ENCODE measurements around the gene EREG. TPM values are rescaled to one million over a fixed set of nuclear protein-coding genes. Genes with fewer than 3 reads are reported as not detected.

The EREG gene
- total RNA-seq, 1 experiment from 2014 or later, result 498 TPM

- Histone ChIP-seq H3K4me3 (replicated peaks in 1 of 2; ENCODE audit: low read depth in 1 of 2, low read length in 2 of 2) (no peak overlapping the region), H3K79me2 (ENCODE audit: insufficient read depth, low read length) (no peaks in the 10 kb centered on the region), H2AFZ (ENCODE audit: low read depth, low read length, poor library complexity, severe bottlenecking) (peak overlapping the region; percentile 76), H3K27ac (ENCODE audit: low read depth, low read length) (0 out of 2 replicates have a peak overlapping the region, but pooled peaks have one; percentile 12), H3K9me3 (ENCODE audit: control insufficient read depth in 1 of 2, insufficient read depth in 1 of 2, low read depth in 1 of 2, low read length in 2 of 2) (no peaks in the 10 kb centered on the region), H4K20me1 (ENCODE audit: insufficient read depth) (no peaks in the 10 kb centered on the region), H3K36me3 (ENCODE audit: control insufficient read depth in 1 of 2, insufficient read depth in 2 of 2, low read length in 2 of 2) (no peaks in the 10 kb centered on the region), H3K27me3 (ENCODE audit: insufficient read depth, low read length) (no peaks in the 10 kb centered on the region), H3K4me1 (ENCODE audit: control insufficient read depth in 1 of 2, insufficient read depth in 2 of 2, low read length in 2 of 2) (peaks cover 9 to 32% of the 10 kb centered on the region in 2 experiments), H3K9ac (ENCODE audit: low read length) (no peak overlapping the region), H3K4me2 (ENCODE audit: low read length) (peak overlapping the region; percentile 41; the same call in 1 of the 2 replicates), H3K9me2 (ENCODE audit: insufficient read depth) (no peaks in the 10 kb centered on the region; the same call in 1 of the 2 replicates)
- ChIA-PET POLR2A (interaction anchor here (1.1 to 1.4 kb wide), 2 partner anchors 42 to 44 kb away, joined by 3 to 5 read pairs; partner anchors contain the start of gene AREG), CTCF (no interaction called here), RAD21 (ENCODE audit: low non-redundant PET in 1 of 2, low total read pairs in 2 of 2, uncharacterized antibody in 2 of 2, unreplicated experiment in 2 of 2) (no interaction called here)
- no TSS peak for BruUV-seq (replicated peaks)
- DNase-seq (ENCODE audit: low read depth, low spot score), result no peak
- intact Hi-C loops (cut with micrococcal nuclease), result no loop called here
- ATAC-seq, result peak; percentile 83
- TF ChIP-seq CBX3 (IDR thresholded peaks at IDR 0.05; ENCODE audit: low read depth) (0 out of 2 replicates have a peak, but pooled peaks have one; percentile 21), MAX (IDR thresholded peaks at IDR 0.05) (peak; percentile 44; the same call in 1 of the 2 replicates), ATF3 (IDR thresholded peaks at IDR 0.05) (no peak)
These were observed 35.5 kb downstream of the EREG start for GRCh38 chr4:74400395-74400794.

- ChIA-PET RAD21 (ENCODE audit: low non-redundant PET in 1 of 2, low total read pairs in 2 of 2, uncharacterized antibody in 2 of 2, unreplicated experiment in 2 of 2) (no interaction called here), CTCF (no interaction called here), POLR2A (interaction anchor here (1.5 kb wide), 1 partner anchor 42 kb away, joined by 5 read pairs; the partner anchor contains the start of gene AREG)
- intact Hi-C loops (cut with micrococcal nuclease), result no loop called here
- H3K79me2 ChIP-seq (ENCODE audit: insufficient read depth, low read length), result no peaks in the 10 kb centered on the region
- no peak overlapping the region for H3K27ac ChIP-seq (ENCODE audit: low read depth, low read length)
- no peaks in the 10 kb centered on the region for H4K20me1 ChIP-seq (ENCODE audit: insufficient read depth)
- H2AFZ ChIP-seq (ENCODE audit: low read depth, low read length, poor library complexity, severe bottlenecking), result peak overlapping the region; percentile 3
- ATAC-seq (no peak), DNase-seq (ENCODE audit: low read depth, low spot score) (no peak)
- H3K4me3 ChIP-seq (replicated peaks in 1 of 2; ENCODE audit: low read depth in 1 of 2, low read length in 2 of 2), result no peak overlapping the region
- no TSS peak for BruUV-seq (replicated peaks)
- no peaks in the 10 kb centered on the region for H3K9me3 ChIP-seq (ENCODE audit: control insufficient read depth in 1 of 2, insufficient read depth in 1 of 2, low read depth in 1 of 2, low read length in 2 of 2)
- H3K9ac ChIP-seq (ENCODE audit: low read length), result no peak overlapping the region
- H3K9me2 ChIP-seq (ENCODE audit: insufficient read depth), result no peaks in the 10 kb centered on the region; the same call in 1 of the 2 replicates
- TF ChIP-seq CEBPB (IDR thresholded peaks at IDR 0.05; ENCODE audit: low read depth), result no peak
- TF ChIP-seq EZH2phosphoT487 (IDR thresholded peaks at IDR 0.05; ENCODE audit: borderline replicate concordance), result no peak
- TF ChIP-seq EGR1 (IDR thresholded peaks at IDR 0.05; ENCODE audit: low read depth), result no peak
- H3K4me1 ChIP-seq (ENCODE audit: control insufficient read depth in 1 of 2, insufficient read depth in 2 of 2, low read length in 2 of 2), result peaks cover 4 to 25% of the 10 kb centered on the region in 2 experiments; a peak in 3 of 4 replicates
- H3K27me3 ChIP-seq (ENCODE audit: insufficient read depth, low read length), result no peaks in the 10 kb centered on the region
- no peak overlapping the region for H3K4me2 ChIP-seq (ENCODE audit: low read length)
- H3K36me3 ChIP-seq (ENCODE audit: control insufficient read depth in 1 of 2, insufficient read depth in 2 of 2, low read length in 2 of 2), result no peaks in the 10 kb centered on the region
These were observed 37.9 kb downstream of the EREG start for GRCh38 chr4:74402692-74403456.

Measured in HCT116 (cell line).